HepG2 (cell line): ENCODE data around the gene SWSAP1. TPM values are rescaled to one million over a fixed set of nuclear protein-coding genes. Genes with fewer than 3 reads are reported as not detected.
A peak's percentile ranks its signal among the peaks of the same experiment; 100 is the strongest.

Experiments
- CEBPG ChIP-seq: IDR thresholded peaks from 2 replicates; pipeline ENCODE4 v1.6.1; 2016
- FUBP1 ChIP-seq: sonication (generic); formaldehyde crosslinking; IDR thresholded peaks from 2 replicates; pipeline ENCODE4 v1.5.1; 2020; ENCODE audit warnings: missing genetic modification reagents, mild to moderate bottlenecking, borderline replicate concordance
- HNRNPLL ChIP-seq: fragments of 200-400 bp; formaldehyde crosslinking; IDR thresholded peaks from 2 replicates; pipeline ENCODE4 v1.6.1; 2017; ENCODE audit warnings: mild to moderate bottlenecking, low read depth, low read length; ENCODE audit not compliant: poor library complexity, severe bottlenecking
- NFIC ChIP-seq: IDR thresholded peaks from 2 replicates; pipeline ENCODE4 v1.6.1; 2012; ENCODE audit warnings: mild to moderate bottlenecking, low read length, inconsistent platforms
- SAP130 ChIP-seq: IDR thresholded peaks from 2 replicates; pipeline ENCODE4 v1.6.1; 2016; ENCODE audit warnings: low read depth
- SMC3 ChIP-seq: IDR thresholded peaks from 2 replicates; pipeline ENCODE4 v1.6.1; 2011; ENCODE audit warnings: low read length, improper control_type of control experiment
- SP4 ChIP-seq: sonication (generic); formaldehyde crosslinking; IDR thresholded peaks from 2 replicates; pipeline ENCODE4 v1.8.1; 2023; ENCODE audit warnings: mild to moderate bottlenecking, missing genetic modification reagents
- TFAP4 ChIP-seq: sonication (generic); IDR thresholded peaks from 2 replicates; pipeline ENCODE4 v1.6.1; 2016; ENCODE audit warnings: low read depth, borderline replicate concordance
- XBP1 ChIP-seq: sonication (generic); formaldehyde crosslinking; IDR thresholded peaks from 2 replicates; pipeline ENCODE4 v1.5.0; 2020; ENCODE audit warnings: missing genetic modification reagents
- ZBED4 ChIP-seq: sonication (generic); formaldehyde crosslinking; IDR thresholded peaks from 2 replicates; pipeline ENCODE4 v1.4.0; 2020; ENCODE audit warnings: missing genetic modification reagents, borderline replicate concordance
- ZFX ChIP-seq: sonication (generic); formaldehyde crosslinking; IDR thresholded peaks from 2 replicates; pipeline ENCODE4 v1.4.0; 2020; ENCODE audit warnings: mild to moderate bottlenecking, low read depth, missing genetic modification reagents, moderate library complexity
- ZNF121 ChIP-seq: sonication (generic); formaldehyde crosslinking; IDR thresholded peaks from 2 replicates; pipeline ENCODE4 v1.5.0; 2020; ENCODE audit warnings: mild to moderate bottlenecking, missing genetic modification reagents
- ZNF333 ChIP-seq: sonication (generic); formaldehyde crosslinking; IDR thresholded peaks from 2 replicates; pipeline ENCODE4 v1.4.0; 2020; ENCODE audit warnings: mild to moderate bottlenecking, missing genetic modification reagents, borderline replicate concordance
- ZNF792 ChIP-seq: IDR thresholded peaks from 2 replicates; pipeline ENCODE4 v1.6.1; 2016
- polyA plus RNA-seq, 8 experiments: library from polyadenylated mRNA; depleted of rRNA in 3 of 8; stranded (reverse) in 7 of 8; unstranded in 1 of 8; fragments of >200 nt; fragmentation: Illumina TruSeq in 4 of 8; extraction: Trizol in 4 of 8; gene quantifications; 2 replicates each; pipeline versions ENCODE4 v1.2.1 to v1.2.3, GENCODE V29; 2011 to 2016; ENCODE audit warnings: low read depth in 4 of 8, missing spikeins in 1 of 8, mixed read lengths in 1 of 8; ENCODE audit not compliant: insufficient read depth in 1 of 8
- total RNA-seq, 5 experiments: library from RNA; depleted of rRNA; stranded (reverse); fragments of >200 nt; fragmentation: Illumina TruSeq; extraction: Trizol; gene quantifications; 2 replicates each; pipeline ENCODE4 v1.2.3, GENCODE V29; 2016; ENCODE audit warnings: low read depth in 1 of 5
- TF ChIP-seq, protein P1 (sequence below): sonication (generic); formaldehyde crosslinking; IDR thresholded peaks from 2 replicates; pipeline ENCODE4 v1.5.1; 2020; ENCODE audit warnings: mild to moderate bottlenecking, missing genetic modification reagents, moderate library complexity

SWSAP1 gene
- total and polyA plus RNA-seq, 2 of the 13 experiments (the other 11 are each of a cell fraction or from before 2014, with no cell fraction given), result 2.7 to 3.3 TPM

DNA sequence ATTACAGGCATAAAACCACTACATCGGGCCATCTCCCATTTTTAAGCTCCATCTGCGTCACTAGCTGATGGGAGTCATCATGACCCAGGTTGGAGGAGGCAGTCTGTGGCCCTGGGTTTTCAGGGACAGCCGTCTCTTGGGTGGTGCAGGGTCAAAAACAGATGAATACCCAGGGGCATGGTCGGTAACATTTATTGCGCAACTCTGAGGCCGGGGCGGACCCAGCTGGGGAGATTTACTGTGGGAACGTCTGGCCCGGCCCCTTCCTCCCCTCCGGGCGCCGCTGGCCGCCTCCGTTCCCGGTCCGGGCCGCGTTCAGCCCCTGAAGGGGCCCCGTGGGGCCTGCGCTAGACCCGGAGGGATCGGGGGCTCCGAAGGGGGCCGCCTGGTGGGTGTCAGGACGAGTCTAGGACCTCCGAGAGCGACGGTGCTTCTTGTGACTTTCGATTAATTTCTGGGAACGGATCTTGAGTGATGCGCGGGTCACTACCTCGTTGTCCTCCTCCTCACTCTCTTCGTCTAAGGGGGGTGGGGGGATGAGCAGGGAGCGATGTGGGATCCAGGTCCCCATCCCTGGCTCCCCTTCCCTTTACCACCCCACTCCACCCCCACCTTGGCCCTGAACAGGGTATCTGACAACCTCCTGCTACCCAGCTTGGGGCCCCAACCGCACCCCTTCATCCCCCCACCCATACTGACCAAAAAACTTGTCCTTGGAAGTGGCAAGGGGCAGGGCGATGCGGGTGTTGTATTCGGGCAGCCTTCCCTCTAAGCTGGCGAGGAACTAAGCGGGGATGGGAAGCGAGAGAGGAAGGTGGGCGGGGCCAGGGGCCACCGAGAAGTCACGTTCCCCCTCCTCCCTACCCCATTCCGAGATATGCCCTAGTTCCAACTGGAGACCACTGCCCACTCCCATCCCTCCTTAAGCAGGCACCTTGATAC is 46.2 kb downstream of the SWSAP1 start (continued):
- TF ChIP-seq, protein P1, sequence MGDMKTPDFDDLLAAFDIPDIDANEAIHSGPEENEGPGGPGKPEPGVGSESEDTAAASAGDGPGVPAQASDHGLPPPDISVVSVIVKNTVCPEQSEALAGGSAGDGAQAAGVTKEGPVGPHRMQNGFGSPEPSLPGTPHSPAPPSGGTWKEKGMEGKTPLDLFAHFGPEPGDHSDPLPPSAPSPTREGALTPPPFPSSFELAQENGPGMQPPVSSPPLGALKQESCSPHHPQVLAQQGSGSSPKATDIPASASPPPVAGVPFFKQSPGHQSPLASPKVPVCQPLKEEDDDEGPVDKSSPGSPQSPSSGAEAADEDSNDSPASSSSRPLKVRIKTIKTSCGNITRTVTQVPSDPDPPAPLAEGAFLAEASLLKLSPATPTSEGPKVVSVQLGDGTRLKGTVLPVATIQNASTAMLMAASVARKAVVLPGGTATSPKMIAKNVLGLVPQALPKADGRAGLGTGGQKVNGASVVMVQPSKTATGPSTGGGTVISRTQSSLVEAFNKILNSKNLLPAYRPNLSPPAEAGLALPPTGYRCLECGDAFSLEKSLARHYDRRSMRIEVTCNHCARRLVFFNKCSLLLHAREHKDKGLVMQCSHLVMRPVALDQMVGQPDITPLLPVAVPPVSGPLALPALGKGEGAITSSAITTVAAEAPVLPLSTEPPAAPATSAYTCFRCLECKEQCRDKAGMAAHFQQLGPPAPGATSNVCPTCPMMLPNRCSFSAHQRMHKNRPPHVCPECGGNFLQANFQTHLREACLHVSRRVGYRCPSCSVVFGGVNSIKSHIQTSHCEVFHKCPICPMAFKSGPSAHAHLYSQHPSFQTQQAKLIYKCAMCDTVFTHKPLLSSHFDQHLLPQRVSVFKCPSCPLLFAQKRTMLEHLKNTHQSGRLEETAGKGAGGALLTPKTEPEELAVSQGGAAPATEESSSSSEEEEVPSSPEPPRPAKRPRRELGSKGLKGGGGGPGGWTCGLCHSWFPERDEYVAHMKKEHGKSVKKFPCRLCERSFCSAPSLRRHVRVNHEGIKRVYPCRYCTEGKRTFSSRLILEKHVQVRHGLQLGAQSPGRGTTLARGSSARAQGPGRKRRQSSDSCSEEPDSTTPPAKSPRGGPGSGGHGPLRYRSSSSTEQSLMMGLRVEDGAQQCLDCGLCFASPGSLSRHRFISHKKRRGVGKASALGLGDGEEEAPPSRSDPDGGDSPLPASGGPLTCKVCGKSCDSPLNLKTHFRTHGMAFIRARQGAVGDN, result 0 out of 2 replicates have a peak, but pooled peaks have one; percentile 6
- TF ChIP-seq SP4 (0 out of 2 replicates have a peak, but pooled peaks have one; percentile 20), ZBED4 (0 out of 2 replicates have a peak, but pooled peaks have one; percentile 26), ZNF333 (CRISPR knock-in tag) (no peak), ZFX (CRISPR knock-in tag) (peak; percentile 12; the same call in 1 of the 2 replicates), ZNF121 (CRISPR knock-in tag) (peak; percentile 16; the same call in 1 of the 2 replicates), NFIC (no peak), ZNF792 (CRISPR knock-in tag) (no peak), TFAP4 (peak; percentile 59; the same call in 1 of the 2 replicates), XBP1 (no peak), SMC3 (peak; percentile 4; the same call in 1 of the 2 replicates), SAP130 (CRISPR knock-in tag) (0 out of 2 replicates have a peak, but pooled peaks have one; percentile 37), HNRNPLL (peak; percentile 53), FUBP1 (CRISPR knock-in tag) (no peak), CEBPG (CRISPR knock-in tag) (peak; percentile 93)
